CD8-positive, alpha-beta memory T cell (primary cell): ENCODE results near the gene CPNE4. TPM values are rescaled to one million over a fixed set of nuclear protein-coding genes. Genes with fewer than 3 reads are reported as not detected.

Experiments
- CTCF ChIA-PET: fragments of 350-600 bp; sonication (Branson Sonifier 250); formaldehyde crosslinking; loops from one replicate; lab custom pipeline; 2021; ENCODE audit warnings: antibody characterized with exemption; lab: Charles Lee
- POLR2A ChIA-PET: fragments of 350-600 bp; sonication (Branson Sonifier 250); formaldehyde crosslinking; loops from one replicate; lab custom pipeline; 2021; ENCODE audit warnings: antibody characterized with exemption; lab: Charles Lee
- DNase-seq, 5 donors: peaks; one replicate each; pipeline versions ENCODE4 v3.0.0 to v3.0.0-alpha.2; 2020 to 2022; ENCODE audit warnings: mixed read lengths in 1 of 5
- H3K27ac ChIP-seq: one replicate; pipeline ENCODE4 v1.7.0; 2013; ENCODE audit warnings: low read depth, mild to moderate bottlenecking, low read length, moderate library complexity
- H3K27me3 ChIP-seq: 2 replicates; pipeline ENCODE4 v1.7.0; 2013; ENCODE audit warnings: low read length, mild to moderate bottlenecking; ENCODE audit not compliant: insufficient read depth, poor library complexity, severe bottlenecking
- H3K36me3 ChIP-seq: 2 replicates; pipeline ENCODE4 v1.7.0; 2013; ENCODE audit warnings: mild to moderate bottlenecking, low read length, moderate library complexity; ENCODE audit not compliant: insufficient read depth
- H3K4me1 ChIP-seq: 2 replicates; pipeline ENCODE4 v1.7.0; 2013; ENCODE audit warnings: mild to moderate bottlenecking, low read length, moderate library complexity; ENCODE audit not compliant: insufficient read depth
- H3K4me3 ChIP-seq: 2 replicates; pipeline ENCODE4 v1.7.0; 2013; ENCODE audit warnings: mild to moderate bottlenecking, low read length
- H3K9me3 ChIP-seq: 2 replicates; pipeline ENCODE4 v1.7.0; 2013; ENCODE audit warnings: mild to moderate bottlenecking, low read length
- H3K27ac Mint-ChIP-seq, 8 donors: one replicate each; pipeline ENCODE4 v1.8.0; 2020 to 2021; ENCODE audit warnings: mixed read lengths in 8 of 8, mild to moderate bottlenecking in 6 of 8, inconsistent platforms in 3 of 8, moderate library complexity in 3 of 8
- H3K27me3 Mint-ChIP-seq, 2 donors: one replicate each; pipeline ENCODE4 v1.8.0; 2020 to 2021; ENCODE audit warnings: mixed read lengths in 2 of 2, mild to moderate bottlenecking in 1 of 2, moderate library complexity in 1 of 2
- H3K36me3 Mint-ChIP-seq, 3 donors: one replicate each; pipeline ENCODE4 v1.8.0; 2020 to 2021; ENCODE audit warnings: mixed read lengths in 3 of 3, inconsistent platforms in 1 of 3, mild to moderate bottlenecking in 1 of 3
- H3K4me1 Mint-ChIP-seq, 3 donors: one replicate each; pipeline ENCODE4 v1.8.0; 2020 to 2021; ENCODE audit warnings: mixed read lengths in 3 of 3, inconsistent platforms in 1 of 3, mild to moderate bottlenecking in 1 of 3
- H3K4me3 Mint-ChIP-seq, 7 donors: one replicate each; pipeline ENCODE4 v1.8.0; 2020 to 2021; ENCODE audit warnings: mixed read lengths in 7 of 7, mild to moderate bottlenecking in 6 of 7, moderate library complexity in 4 of 7, inconsistent platforms in 2 of 7
- H3K9me3 Mint-ChIP-seq, 5 donors: one replicate each; pipeline ENCODE4 v1.8.0; 2020 to 2022; ENCODE audit warnings: mixed read lengths in 5 of 5, mild to moderate bottlenecking in 3 of 5, moderate library complexity in 2 of 5, inconsistent platforms in 1 of 5
- polyA plus RNA-seq: library from polyadenylated mRNA; unstranded; fragments of 300-500 nt; fragmentation: Illumina TruSeq; gene quantifications from one replicate; pipeline ENCODE4 v1.2.3, GENCODE V29; 2021
- total RNA-seq, 2 experiments: library from RNA; stranded (reverse); gene quantifications; one replicate each; pipeline ENCODE4 v1.2.3, GENCODE V29; 2021

Gene CPNE4
- total and polyA plus RNA-seq, 3 experiments from 2014 or later: not detected

GRCh38 chr3:131802029-131802428, 232.8 kb downstream of the CPNE4 start:
- POLR2A ChIA-PET: no interaction called here
- Histone ChIP-seq H3K9me3 (no peaks in the 10 kb centered on the region), H3K27me3 (no peaks in the 10 kb centered on the region), H3K36me3 (no peaks in the 10 kb centered on the region), H3K4me3 (no peak overlapping the region), H3K4me1 (no peaks in the 10 kb centered on the region), H3K27ac (no peak overlapping the region)
- Mint-ChIP-seq H3K36me3 (no peaks in the 10 kb centered on the region), H3K27ac (no peak overlapping the region), H3K9me3 (no peaks in the 10 kb centered on the region), H3K4me1 (no peaks in the 10 kb centered on the region), H3K27me3 (peaks cover 3 to 20% of the 10 kb centered on the region in 2 donors), H3K4me3 (no peak overlapping the region)
- CTCF ChIA-PET: no interaction called here
- no peak for DNase-seq

GRCh38 chr3:131801566-131801965, 233.2 kb downstream of the CPNE4 start:
- H3K9me3 ChIP-seq: no peaks in the 10 kb centered on the region
- CTCF ChIA-PET: no interaction called here
- H3K4me1 ChIP-seq: no peaks in the 10 kb centered on the region
- Mint-ChIP-seq H3K9me3 (no peaks in the 10 kb centered on the region), H3K36me3 (no peaks in the 10 kb centered on the region), H3K27me3 (peaks cover 1 to 17% of the 10 kb centered on the region in 2 donors), H3K4me3 (no peak overlapping the region), H3K4me1 (peaks cover 0 to 2% (median 0%) of the 10 kb centered on the region in 3 donors), H3K27ac (no peak overlapping the region)
- POLR2A ChIA-PET: no interaction called here
- no peak for DNase-seq
- no peak overlapping the region for H3K4me3 ChIP-seq
- no peak overlapping the region for H3K27ac ChIP-seq
- no peaks in the 10 kb centered on the region for H3K27me3 ChIP-seq
- no peaks in the 10 kb centered on the region for H3K36me3 ChIP-seq

GRCh38 chr3:131797776-131798175, 237.0 kb downstream of the CPNE4 start:
- CTCF ChIA-PET: no interaction called here
- peaks cover 0 to 6% (median 0%) of the 10 kb centered on the region in 3 donors for H3K4me1 Mint-ChIP-seq
- DNase-seq: no peak

GRCh38 chr3:131796558-131797198, 238.1 kb downstream of the CPNE4 start:
- Mint-ChIP-seq H3K4me3 (no peak overlapping the region), H3K27ac (peak overlapping the region in 1 of 8 donors; percentile 22), H3K9me3 (no peaks in the 10 kb centered on the region), H3K27me3 (peaks cover 6 to 25% of the 10 kb centered on the region in 2 donors), H3K36me3 (no peaks in the 10 kb centered on the region), H3K4me1 (peaks cover 0 to 6% (median 0%) of the 10 kb centered on the region in 3 donors)
- H3K27ac ChIP-seq: no peak overlapping the region
- no peaks in the 10 kb centered on the region for H3K27me3 ChIP-seq
- H3K4me1 ChIP-seq: no peaks in the 10 kb centered on the region
- CTCF ChIA-PET: no interaction called here
- H3K9me3 ChIP-seq: no peaks in the 10 kb centered on the region
- POLR2A ChIA-PET: no interaction called here
- H3K36me3 ChIP-seq: no peaks in the 10 kb centered on the region
- DNase-seq: no peak
- H3K4me3 ChIP-seq: no peak overlapping the region

More at GRCh38 chr3:131797776-131798175, 237.0 kb downstream of the CPNE4 start:
- Histone ChIP-seq H3K27ac (no peak overlapping the region), H3K36me3 (no peaks in the 10 kb centered on the region), H3K4me1 (no peaks in the 10 kb centered on the region), H3K9me3 (no peaks in the 10 kb centered on the region), H3K4me3 (no peak overlapping the region), H3K27me3 (no peaks in the 10 kb centered on the region)
- POLR2A ChIA-PET: no interaction called here
- H3K27me3 Mint-ChIP-seq: peaks cover 6 to 25% of the 10 kb centered on the region in 2 donors
- H3K27ac Mint-ChIP-seq: no peak overlapping the region
- H3K4me3 Mint-ChIP-seq: no peak overlapping the region
- H3K9me3 Mint-ChIP-seq: no peaks in the 10 kb centered on the region
- no peaks in the 10 kb centered on the region for H3K36me3 Mint-ChIP-seq

- POLR2A ChIA-PET: no interaction called here
- no peaks in the 10 kb centered on the region for H3K9me3 ChIP-seq
Observed at GRCh38 chr3:131796111-131796510, 238.7 kb downstream of the CPNE4 start.

GRCh38 chr3:131795390-131796090, 239.3 kb downstream of the CPNE4 start:
- no peak overlapping the region for H3K4me3 Mint-ChIP-seq
- no peak overlapping the region for H3K27ac ChIP-seq
- no peak overlapping the region for H3K27ac Mint-ChIP-seq
- H3K27me3 Mint-ChIP-seq: peaks cover 6 to 22% of the 10 kb centered on the region in 2 donors
- no peaks in the 10 kb centered on the region for H3K36me3 ChIP-seq
- POLR2A ChIA-PET: no interaction called here
- no peaks in the 10 kb centered on the region for H3K9me3 Mint-ChIP-seq
- H3K9me3 ChIP-seq: no peaks in the 10 kb centered on the region
- DNase-seq: no peak
- no peaks in the 10 kb centered on the region for H3K36me3 Mint-ChIP-seq
- no peak overlapping the region for H3K4me3 ChIP-seq
- H3K4me1 Mint-ChIP-seq: peaks cover 0 to 6% (median 0%) of the 10 kb centered on the region in 3 donors
- H3K4me1 ChIP-seq: no peaks in the 10 kb centered on the region
- CTCF ChIA-PET: no interaction called here
- H3K27me3 ChIP-seq: no peaks in the 10 kb centered on the region

More at GRCh38 chr3:131796111-131796510, 238.7 kb downstream of the CPNE4 start:
- H3K4me1 Mint-ChIP-seq: peaks cover 0 to 6% (median 0%) of the 10 kb centered on the region in 3 donors
- Histone ChIP-seq H3K4me1 (no peaks in the 10 kb centered on the region), H3K4me3 (no peak overlapping the region), H3K36me3 (no peaks in the 10 kb centered on the region), H3K27me3 (no peaks in the 10 kb centered on the region), H3K27ac (no peak overlapping the region)
- no peaks in the 10 kb centered on the region for H3K9me3 Mint-ChIP-seq
- DNase-seq: no peak
- CTCF ChIA-PET: no interaction called here
- H3K4me3 Mint-ChIP-seq: no peak overlapping the region
- H3K36me3 Mint-ChIP-seq: no peaks in the 10 kb centered on the region
- H3K27me3 Mint-ChIP-seq: peaks cover 6 to 22% of the 10 kb centered on the region in 2 donors
- peak overlapping the region in 1 of 8 donors; percentile 63 for H3K27ac Mint-ChIP-seq

GRCh38 chr3:131794766-131795388, 239.9 kb downstream of the CPNE4 start:
- Histone ChIP-seq H3K36me3 (no peaks in the 10 kb centered on the region), H3K27ac (no peak overlapping the region), H3K9me3 (no peaks in the 10 kb centered on the region), H3K4me3 (no peak overlapping the region), H3K27me3 (no peaks in the 10 kb centered on the region), H3K4me1 (no peaks in the 10 kb centered on the region)
- ChIA-PET POLR2A (no interaction called here), CTCF (no interaction called here)
- peaks cover 6 to 22% of the 10 kb centered on the region in 2 donors for H3K27me3 Mint-ChIP-seq
- no peak overlapping the region for H3K27ac Mint-ChIP-seq
- no peaks in the 10 kb centered on the region for H3K36me3 Mint-ChIP-seq
- H3K4me1 Mint-ChIP-seq: peaks cover 0 to 6% (median 0%) of the 10 kb centered on the region in 3 donors
- no peak overlapping the region for H3K4me3 Mint-ChIP-seq
- no peaks in the 10 kb centered on the region for H3K9me3 Mint-ChIP-seq
- DNase-seq: peak in 2 of 5 donors; percentile 5 to 8

GRCh38 chr3:131793870-131794269, 240.9 kb downstream of the CPNE4 start:
- no peak overlapping the region for H3K4me3 ChIP-seq
- CTCF ChIA-PET: no interaction called here
- H3K27ac ChIP-seq: no peak overlapping the region
- no peaks in the 10 kb centered on the region for H3K36me3 ChIP-seq
- Mint-ChIP-seq H3K36me3 (no peaks in the 10 kb centered on the region), H3K27me3 (peaks cover 6 to 19% of the 10 kb centered on the region in 2 donors), H3K4me3 (no peak overlapping the region), H3K9me3 (no peaks in the 10 kb centered on the region), H3K27ac (no peak overlapping the region), H3K4me1 (peaks cover 0 to 6% (median 0%) of the 10 kb centered on the region in 3 donors)
- no peaks in the 10 kb centered on the region for H3K4me1 ChIP-seq
- H3K27me3 ChIP-seq: no peaks in the 10 kb centered on the region
- H3K9me3 ChIP-seq: no peaks in the 10 kb centered on the region
- DNase-seq: no peak
- POLR2A ChIA-PET: no interaction called here
